Activated T-cell treated with anti-CD3 and anti-CD28 coated beads, Interleukin-2, amount 50 U/mL, for 4 hours (primary cell): ENCODE data around the gene KIF5C. TPM values are rescaled to one million over a fixed set of nuclear protein-coding genes. Genes with fewer than 3 reads are reported as not detected.
"Not testable (repeated sequence)": the region's sequence is repeated elsewhere in the genome, so short reads cannot be mapped to it uniquely, and the experiment has no call there.

Experiments
- ATAC-seq, 2 donors: fragments of 200-7000 bp; cut with Tn5 transposase; one replicate each; pipeline ENCODE4 v1.10.0; 2021
- DNase-seq: peaks from one replicate; pipeline ENCODE4 v3.0.0-alpha.2; 2020
- H3K27me3 Mint-ChIP-seq: one replicate; pipeline ENCODE4 v1.8.0; 2021; ENCODE audit warnings: low read depth, mixed read lengths
- H3K36me3 Mint-ChIP-seq: one replicate; pipeline ENCODE4 v1.8.0; 2022; ENCODE audit warnings: mixed read lengths; ENCODE audit not compliant: insufficient read depth
- H3K4me1 Mint-ChIP-seq: one replicate; pipeline ENCODE4 v1.8.0; 2021; ENCODE audit warnings: low read depth, mixed read lengths
- H3K4me3 Mint-ChIP-seq: one replicate; pipeline ENCODE4 v1.8.0; 2021; ENCODE audit warnings: mild to moderate bottlenecking, moderate library complexity, mixed read lengths
- H3K9me3 Mint-ChIP-seq: one replicate; pipeline ENCODE4 v1.8.0; 2021; ENCODE audit warnings: mixed read lengths
- total RNA-seq, 3 donors: library from RNA; stranded (reverse); gene quantifications; one replicate each; pipeline ENCODE4 v1.2.1, GENCODE V29; 2021

The KIF5C gene
- total RNA-seq: 1 to 10 TPM; 4.2 to 7.3 (median 5.5) TPM

GRCh38 chr2:148874868-148875341 lies at the start of gene KIF5C:
Gene KIF5C, plus strand, starts transcription at chr2:148875227. Its CDS starts 391 bp downstream, at chr2:148875618.
- DNase-seq (peak; percentile 90), ATAC-seq (peak; percentile 91 to 94)
- no peaks in the 10 kb centered on the region for H3K36me3 Mint-ChIP-seq
- peak within 1 kb of the TSS; percentile 83 for H3K4me3 Mint-ChIP-seq
- H3K4me1 Mint-ChIP-seq: peaks cover 10% of the 10 kb centered on the region
- H3K9me3 Mint-ChIP-seq: no peaks in the 10 kb centered on the region
- peaks cover 24% of the 10 kb centered on the region for H3K27me3 Mint-ChIP-seq

GRCh38 chr2:148826791-148827190 lies 48.2 kb upstream of the KIF5C start:
- Mint-ChIP-seq H3K27me3 (no peaks in the 10 kb centered on the region), H3K36me3 (no peaks in the 10 kb centered on the region), H3K4me1 (no peaks in the 10 kb centered on the region), H3K9me3 (no peaks in the 10 kb centered on the region), H3K4me3 (no peak overlapping the region)
- DNase-seq (no peak), ATAC-seq (no peak)

GRCh38 chr2:148828941-148829340 lies 46.1 kb upstream of the KIF5C start:
- H3K27me3 Mint-ChIP-seq: peaks cover 3% of the 10 kb centered on the region
- ATAC-seq (no peak), DNase-seq (no peak)
- H3K4me1 Mint-ChIP-seq: no peaks in the 10 kb centered on the region
- no peak overlapping the region for H3K4me3 Mint-ChIP-seq
- no peaks in the 10 kb centered on the region for H3K36me3 Mint-ChIP-seq
- H3K9me3 Mint-ChIP-seq: no peaks in the 10 kb centered on the region

GRCh38 chr2:148829618-148830017 lies 45.4 kb upstream of the KIF5C start:
- DNase-seq: no peak
- H3K9me3 Mint-ChIP-seq: no peaks in the 10 kb centered on the region
- ATAC-seq: no peak
- H3K4me1 Mint-ChIP-seq: no peaks in the 10 kb centered on the region
- no peak overlapping the region for H3K4me3 Mint-ChIP-seq
- no peaks in the 10 kb centered on the region for H3K36me3 Mint-ChIP-seq
- peaks cover 4% of the 10 kb centered on the region for H3K27me3 Mint-ChIP-seq

- H3K36me3 Mint-ChIP-seq: no peaks in the 10 kb centered on the region
- ATAC-seq (no peak), DNase-seq (no peak)
- no peaks in the 10 kb centered on the region for H3K4me1 Mint-ChIP-seq
- no peaks in the 10 kb centered on the region for H3K9me3 Mint-ChIP-seq
- H3K4me3 Mint-ChIP-seq: no peak overlapping the region
- peaks cover 13% of the 10 kb centered on the region for H3K27me3 Mint-ChIP-seq
These were observed 42.4 kb upstream of the KIF5C start for GRCh38 chr2:148832637-148833036.

- H3K27me3 Mint-ChIP-seq: no peaks in the 10 kb centered on the region
- no peaks in the 10 kb centered on the region for H3K4me1 Mint-ChIP-seq
- H3K9me3 Mint-ChIP-seq: peaks cover 8% of the 10 kb centered on the region
- H3K4me3 Mint-ChIP-seq: no peak overlapping the region
- DNase-seq (no peak), ATAC-seq (no peak)
- no peaks in the 10 kb centered on the region for H3K36me3 Mint-ChIP-seq
These were observed 33.0 kb upstream of the KIF5C start for GRCh38 chr2:148842050-148842449.

- peaks cover 18% of the 10 kb centered on the region for H3K27me3 Mint-ChIP-seq
- peaks cover 17% of the 10 kb centered on the region for H3K9me3 Mint-ChIP-seq
- DNase-seq: no peak
- no peak overlapping the region for H3K4me3 Mint-ChIP-seq
- ATAC-seq: no peak
- no peaks in the 10 kb centered on the region for H3K4me1 Mint-ChIP-seq
- no peaks in the 10 kb centered on the region for H3K36me3 Mint-ChIP-seq
These were observed 26.9 kb upstream of the KIF5C start for GRCh38 chr2:148848146-148848545.

- Mint-ChIP-seq H3K36me3 (no peaks in the 10 kb centered on the region), H3K4me1 (no peaks in the 10 kb centered on the region), H3K9me3 (peaks cover 11% of the 10 kb centered on the region), H3K4me3 (no peak overlapping the region), H3K27me3 (peaks cover 27% of the 10 kb centered on the region)
- no peak for ATAC-seq
- DNase-seq: no peak
These were observed 21.6 kb upstream of the KIF5C start for GRCh38 chr2:148853458-148853857.

- Mint-ChIP-seq H3K4me1 (no peaks in the 10 kb centered on the region), H3K27me3 (peaks cover 8% of the 10 kb centered on the region), H3K9me3 (no peaks in the 10 kb centered on the region), H3K4me3 (no peak overlapping the region), H3K36me3 (no peaks in the 10 kb centered on the region)
- ATAC-seq (no peak), DNase-seq (no peak)
These were observed 15.0 kb upstream of the KIF5C start for GRCh38 chr2:148860037-148860436.

GRCh38 chr2:148861367-148861766 lies 13.7 kb upstream of the KIF5C start:
- H3K4me1 Mint-ChIP-seq: no peaks in the 10 kb centered on the region
- no peaks in the 10 kb centered on the region for H3K36me3 Mint-ChIP-seq
- peaks cover 8% of the 10 kb centered on the region for H3K27me3 Mint-ChIP-seq
- no peak for DNase-seq
- no peak overlapping the region for H3K4me3 Mint-ChIP-seq
- no peaks in the 10 kb centered on the region for H3K9me3 Mint-ChIP-seq
- no peak for ATAC-seq

GRCh38 chr2:148862478-148862877 lies 12.5 kb upstream of the KIF5C start:
- not testable (repeated sequence) for ATAC-seq, H3K9me3 Mint-ChIP-seq

GRCh38 chr2:148865512-148865911 lies 9.5 kb upstream of the KIF5C start:
- Mint-ChIP-seq H3K4me1 (no peaks in the 10 kb centered on the region), H3K36me3 (no peaks in the 10 kb centered on the region), H3K4me3 (no peak overlapping the region), H3K9me3 (no peaks in the 10 kb centered on the region), H3K27me3 (peaks cover 8% of the 10 kb centered on the region)
- DNase-seq (no peak), ATAC-seq (no peak)

More at GRCh38 chr2:148862478-148862877, 12.5 kb upstream of the KIF5C start:
- not testable (repeated sequence) for H3K36me3 Mint-ChIP-seq, H3K27me3 Mint-ChIP-seq, H3K4me1 Mint-ChIP-seq, DNase-seq, H3K4me3 Mint-ChIP-seq

- H3K27me3 Mint-ChIP-seq: peaks cover 8% of the 10 kb centered on the region
- DNase-seq: no peak
- H3K36me3 Mint-ChIP-seq: no peaks in the 10 kb centered on the region
- ATAC-seq: no peak
- H3K4me1 Mint-ChIP-seq: no peaks in the 10 kb centered on the region
- H3K9me3 Mint-ChIP-seq: no peaks in the 10 kb centered on the region
- H3K4me3 Mint-ChIP-seq: no peak overlapping the region
These were observed 8.9 kb upstream of the KIF5C start for GRCh38 chr2:148866091-148866490.

- H3K4me1 Mint-ChIP-seq: no peaks in the 10 kb centered on the region
- no peak for DNase-seq
- ATAC-seq: no peak
- no peaks in the 10 kb centered on the region for H3K9me3 Mint-ChIP-seq
- H3K27me3 Mint-ChIP-seq: peaks cover 10% of the 10 kb centered on the region
- no peaks in the 10 kb centered on the region for H3K36me3 Mint-ChIP-seq
- no peak overlapping the region for H3K4me3 Mint-ChIP-seq
These were observed 7.8 kb upstream of the KIF5C start for GRCh38 chr2:148867079-148867769.

- H3K4me1 Mint-ChIP-seq: peaks cover 10% of the 10 kb centered on the region
- no peaks in the 10 kb centered on the region for H3K9me3 Mint-ChIP-seq
- DNase-seq (no peak), ATAC-seq (peak; percentile 22 to 25)
- peaks cover 20% of the 10 kb centered on the region for H3K27me3 Mint-ChIP-seq
- H3K36me3 Mint-ChIP-seq: no peaks in the 10 kb centered on the region
- H3K4me3 Mint-ChIP-seq: peak overlapping the region; percentile 83
These were observed 492 bp downstream of the KIF5C start for GRCh38 chr2:148875387-148876051.
